ENCODE results near the gene PHTF2.

DNA sequence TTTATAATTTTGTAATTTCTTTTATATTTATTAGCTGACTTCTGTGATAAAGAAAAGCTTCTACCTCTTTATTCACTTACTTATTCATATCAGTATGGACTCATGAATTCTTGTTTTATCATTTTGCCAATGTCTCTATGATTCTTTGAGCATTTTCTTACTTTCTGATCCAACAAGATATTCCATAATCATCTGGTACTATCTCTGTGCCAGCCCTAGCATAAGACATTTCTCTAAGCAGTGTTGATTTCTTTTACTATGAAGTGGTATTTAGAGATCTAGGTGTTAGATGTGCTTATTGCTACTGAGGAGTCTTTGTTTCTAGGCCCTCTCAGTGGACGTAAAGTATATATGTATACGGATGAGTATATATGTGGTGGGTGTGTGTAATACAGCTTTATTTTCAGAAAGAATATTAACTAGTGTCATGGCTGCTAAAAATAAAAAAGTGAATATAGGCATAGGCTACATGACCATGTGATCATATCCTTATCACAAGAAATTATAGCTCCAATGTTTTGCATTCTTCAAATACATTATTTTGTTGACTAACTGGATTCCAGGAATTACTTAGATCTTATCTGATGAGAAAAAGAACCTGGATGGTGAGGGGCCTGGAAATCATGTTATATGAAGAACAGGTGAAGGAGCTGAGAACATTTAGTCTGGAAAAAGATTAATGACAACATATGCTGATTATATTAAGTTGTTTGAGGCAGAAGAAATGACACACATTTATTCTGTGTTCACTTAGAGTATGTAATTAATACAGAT lies 13.1 kb downstream of the PHTF2 start:
- TF ChIP-seq POLR2AphosphoS5 (IDR thresholded peaks at IDR 0.05; ENCODE audit: low read depth, low read length) (no peak), POLR2A (IDR thresholded peaks at IDR 0.05; ENCODE audit: low read depth, low read length) (no peak), TAF1 (IDR thresholded peaks at IDR 0.05; ENCODE audit: borderline replicate concordance, low read depth, low read length) (no peak)

Data from GM12892 (cell line).